C1 segment of cervical spinal cord (tissue), 14 donors: ENCODE data around the gene ABO.
"Not testable (repeated sequence)": the region's sequence is repeated elsewhere in the genome, so short reads cannot be mapped to it uniquely, and the experiment has no call there.

Experiments
- DNase-seq, 14 donors: peaks; one replicate each; lab custom pipeline; 2025; lab: John Stamatoyannopoulos, UW

Gene ABO

DNA sequence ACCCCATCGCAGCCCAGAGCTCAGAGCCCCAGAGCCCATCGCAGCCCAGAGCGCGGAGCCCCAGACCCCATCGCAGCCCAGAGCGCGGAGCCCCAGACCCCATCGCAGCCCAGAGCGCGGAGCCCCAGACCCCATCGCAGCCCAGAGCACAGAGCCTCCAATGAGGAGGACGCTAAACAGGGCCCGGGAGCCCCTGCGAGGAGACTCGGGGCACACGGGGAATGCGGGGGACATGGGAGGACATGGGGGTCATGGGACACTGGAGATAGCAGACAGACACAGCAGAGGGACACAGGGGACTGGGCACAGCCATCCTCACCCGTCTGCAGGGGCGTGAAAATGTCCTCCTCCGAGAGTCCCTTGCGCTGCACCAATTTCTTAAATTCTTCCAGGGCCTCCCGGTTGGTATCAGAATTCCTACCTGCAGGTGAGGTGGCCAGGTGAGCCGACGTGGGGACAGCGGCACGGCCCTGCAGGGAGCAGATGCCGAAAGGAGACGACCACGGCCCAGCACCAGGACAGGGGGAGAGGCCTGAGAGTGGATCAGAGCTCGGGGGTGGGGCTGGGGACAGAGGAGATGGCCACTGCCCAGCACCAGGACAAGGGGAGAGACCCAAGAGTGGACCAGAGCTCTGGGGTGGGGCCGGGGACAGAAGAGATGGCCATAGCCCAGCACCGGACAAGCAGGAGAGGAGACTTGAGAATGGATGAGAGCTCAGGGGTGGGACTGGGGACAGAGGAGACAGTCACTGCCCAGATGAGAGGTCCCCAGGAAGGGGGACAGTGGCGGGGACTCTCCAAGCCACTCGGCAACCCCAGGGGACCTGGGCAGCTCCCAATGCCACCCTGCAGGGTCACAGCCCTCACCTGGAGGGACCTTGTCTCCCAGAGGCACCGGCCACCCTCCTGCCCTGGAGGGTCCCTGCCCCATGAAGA lies 68.7 kb downstream of the ABO start:
- DNase-seq: no peak

DNA sequence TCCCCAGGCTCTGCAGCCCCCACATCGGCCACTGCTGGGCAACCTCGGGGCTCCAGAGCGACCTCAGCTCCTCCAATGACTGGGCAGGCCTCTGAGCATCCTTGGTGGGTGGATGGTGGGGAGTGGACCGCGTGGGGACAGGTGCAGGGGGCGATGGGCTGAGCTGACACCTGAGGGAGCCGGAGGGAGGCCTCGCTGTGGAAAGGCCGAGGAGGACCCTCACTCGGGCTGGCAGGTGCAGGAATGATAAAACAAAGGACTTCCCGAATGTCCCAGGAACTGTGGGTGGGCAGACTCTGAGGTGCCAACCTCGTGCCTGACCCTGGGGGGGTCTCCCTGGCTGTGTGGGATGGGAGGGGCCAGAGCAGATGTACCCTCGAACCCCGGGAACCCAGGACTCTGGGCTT lies 69.5 kb downstream of the ABO start:
- DNase-seq: not testable (repeated sequence)
